Measurements from ENCODE around the gene CTNNA2.

The CTNNA2 gene

DNA sequence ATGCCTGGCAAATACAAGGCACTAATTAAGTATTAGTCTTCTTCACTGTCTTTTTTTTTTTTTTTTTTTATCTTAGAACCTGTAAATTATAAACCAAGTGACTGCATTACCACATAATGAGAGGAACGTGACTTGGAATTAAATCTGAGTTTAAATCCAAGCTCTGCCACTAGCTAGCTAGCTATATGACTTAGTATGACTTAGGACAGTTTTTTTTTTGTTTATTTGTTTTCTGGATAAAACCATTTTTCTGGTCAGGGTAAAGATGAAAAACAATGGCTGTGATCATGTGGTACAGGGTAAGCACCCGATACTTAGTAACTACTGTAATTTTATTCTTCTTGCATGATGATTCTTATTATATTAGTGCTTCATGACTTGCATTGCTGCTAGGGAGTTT, 983.5 kb downstream of the CTNNA2 start:
- POLR2A ChIA-PET: no interaction called here
- TF ChIP-seq, protein P1, sequence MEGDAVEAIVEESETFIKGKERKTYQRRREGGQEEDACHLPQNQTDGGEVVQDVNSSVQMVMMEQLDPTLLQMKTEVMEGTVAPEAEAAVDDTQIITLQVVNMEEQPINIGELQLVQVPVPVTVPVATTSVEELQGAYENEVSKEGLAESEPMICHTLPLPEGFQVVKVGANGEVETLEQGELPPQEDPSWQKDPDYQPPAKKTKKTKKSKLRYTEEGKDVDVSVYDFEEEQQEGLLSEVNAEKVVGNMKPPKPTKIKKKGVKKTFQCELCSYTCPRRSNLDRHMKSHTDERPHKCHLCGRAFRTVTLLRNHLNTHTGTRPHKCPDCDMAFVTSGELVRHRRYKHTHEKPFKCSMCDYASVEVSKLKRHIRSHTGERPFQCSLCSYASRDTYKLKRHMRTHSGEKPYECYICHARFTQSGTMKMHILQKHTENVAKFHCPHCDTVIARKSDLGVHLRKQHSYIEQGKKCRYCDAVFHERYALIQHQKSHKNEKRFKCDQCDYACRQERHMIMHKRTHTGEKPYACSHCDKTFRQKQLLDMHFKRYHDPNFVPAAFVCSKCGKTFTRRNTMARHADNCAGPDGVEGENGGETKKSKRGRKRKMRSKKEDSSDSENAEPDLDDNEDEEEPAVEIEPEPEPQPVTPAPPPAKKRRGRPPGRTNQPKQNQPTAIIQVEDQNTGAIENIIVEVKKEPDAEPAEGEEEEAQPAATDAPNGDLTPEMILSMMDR (IDR thresholded peaks at IDR 0.05; ENCODE audit: control extremely low read depth, extremely low read depth, low read depth, missing control alignments): no peak
- CTCF ChIA-PET: interaction anchor here (0.7 to 2.0 kb wide), 2 partner anchors 10 to 14 kb away, joined by 3 to 5 read pairs; no protein-coding TSS in a partner anchor
- DNase-seq (ENCODE audit: extremely low spot score): no peak

DNA sequence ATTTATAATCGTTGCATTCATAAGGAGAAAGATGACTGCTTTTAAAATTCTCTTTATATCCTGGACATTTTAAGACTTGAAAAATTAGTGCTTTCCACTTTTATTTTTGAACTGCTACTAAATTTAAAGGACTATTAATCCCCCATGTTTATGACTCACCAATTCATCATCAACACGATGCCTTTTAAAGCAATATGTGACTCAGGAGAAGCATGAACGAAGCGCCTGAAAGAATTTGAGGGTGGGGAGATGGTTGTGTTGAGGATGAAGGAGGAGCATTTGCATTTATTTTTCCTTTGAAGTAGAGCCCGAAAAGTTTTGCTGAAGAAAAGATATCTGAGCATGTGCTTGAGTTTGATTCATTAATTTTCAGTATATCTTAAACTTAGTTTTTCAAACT, 983.9 kb downstream of the CTNNA2 start:
- CTCF ChIA-PET: interaction anchor here (2.0 kb wide), 1 partner anchor 10 kb away, joined by 5 read pairs; no protein-coding TSS in a partner anchor
- DNase-seq (ENCODE audit: extremely low spot score): no peak
- POLR2A ChIA-PET: no interaction called here
- TF ChIP-seq, protein P1 (IDR thresholded peaks at IDR 0.05; ENCODE audit: control extremely low read depth, extremely low read depth, low read depth, missing control alignments): no peak

DNA sequence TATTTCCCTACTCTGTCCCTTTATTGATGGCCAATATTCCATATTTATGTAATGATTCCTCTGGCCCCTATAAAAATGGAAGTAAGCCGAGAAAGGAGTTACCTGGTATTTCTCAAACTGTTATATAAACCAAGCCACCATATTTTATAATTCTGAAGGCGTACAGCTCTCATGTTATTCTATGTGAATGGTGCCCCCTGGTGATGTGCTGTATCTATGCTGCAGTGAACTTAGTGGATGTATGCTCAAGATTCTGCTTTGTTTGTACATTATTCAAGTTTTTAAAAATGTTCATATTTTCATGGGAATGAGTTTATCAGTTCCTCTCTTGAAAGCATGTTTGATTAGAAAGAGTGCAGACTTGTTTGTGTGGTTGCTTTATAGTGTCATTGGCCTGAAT, 986.2 kb downstream of the CTNNA2 start:
- TF ChIP-seq, protein P1 (IDR thresholded peaks at IDR 0.05; ENCODE audit: control extremely low read depth, extremely low read depth, low read depth, missing control alignments): peak; percentile 42
- CTCF ChIA-PET: interaction anchor here (1.0 to 2.7 kb wide), 5 partner anchors 11 to 174 kb away, joined by 3 to 7 read pairs (median 3); no protein-coding TSS in a partner anchor
- no peak for DNase-seq (ENCODE audit: extremely low spot score)
- POLR2A ChIA-PET: no interaction called here

DNA sequence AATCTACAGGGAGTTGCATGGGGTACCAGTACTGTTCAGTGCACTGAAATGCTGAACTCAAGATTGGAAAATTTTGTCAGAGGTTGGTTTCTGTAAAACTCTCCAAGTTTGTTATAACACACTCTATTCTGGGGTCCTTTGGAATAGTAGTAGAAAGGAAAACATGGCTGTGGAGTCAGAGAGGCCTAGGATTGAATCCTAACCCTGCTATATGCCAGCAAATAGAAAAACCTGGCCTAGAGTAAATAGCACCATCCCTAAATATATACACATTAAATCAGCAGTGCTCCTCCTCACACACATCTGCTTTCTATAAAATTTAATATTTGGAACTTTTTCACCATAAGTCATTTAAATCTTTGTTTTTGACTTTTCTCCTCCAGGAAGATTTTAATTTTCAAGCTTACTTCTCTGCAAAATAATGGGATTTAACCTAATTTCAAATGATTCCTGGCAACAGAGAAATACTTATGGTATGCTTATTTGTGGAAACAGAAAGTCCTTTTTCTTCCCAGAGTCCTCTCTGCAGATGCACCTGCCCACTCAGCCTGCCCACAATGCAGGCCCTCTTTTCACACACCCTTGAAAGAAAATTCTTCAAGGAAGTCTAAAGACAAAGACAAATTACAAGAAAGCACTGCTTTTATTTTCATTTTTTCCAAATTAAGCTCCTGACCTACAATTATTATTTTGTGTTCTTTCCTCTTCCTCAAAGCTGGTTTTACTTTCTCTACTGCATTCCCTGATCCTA, 989.2 kb downstream of the CTNNA2 start:
- ChIA-PET CTCF (interaction anchor here (1.2 to 1.9 kb wide), 3 partner anchors 9 to 26 kb away, joined by 3 to 7 read pairs (median 4); no protein-coding TSS in a partner anchor), POLR2A (no interaction called here)
- TF ChIP-seq, protein P1 (IDR thresholded peaks at IDR 0.05; ENCODE audit: control extremely low read depth, extremely low read depth, low read depth, missing control alignments): no peak
- DNase-seq (ENCODE audit: extremely low spot score): no peak

DNA sequence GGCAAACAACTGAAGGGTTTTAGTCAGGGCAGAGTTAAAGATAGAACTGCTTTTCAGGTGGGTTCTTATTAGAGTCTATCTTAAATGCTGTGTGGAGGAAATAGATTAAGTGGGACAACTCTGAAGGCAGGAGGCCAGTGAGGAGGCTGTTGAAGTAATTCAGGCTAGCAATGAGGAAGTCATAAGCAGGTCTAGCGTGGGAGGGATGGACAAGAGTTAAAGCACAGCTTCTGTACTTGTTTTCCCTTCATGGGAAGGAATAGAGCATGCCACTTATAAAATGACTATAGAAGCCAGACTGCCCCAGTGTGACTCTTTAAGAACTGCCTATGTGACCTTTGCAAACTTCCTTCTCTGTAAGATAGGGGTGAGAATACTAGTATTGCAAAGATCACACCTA, 993.7 kb downstream of the CTNNA2 start:
- TF ChIP-seq, protein P1 (IDR thresholded peaks at IDR 0.05; ENCODE audit: control extremely low read depth, extremely low read depth, low read depth, missing control alignments): no peak
- CTCF ChIA-PET: no interaction called here
- POLR2A ChIA-PET: no interaction called here
- DNase-seq (ENCODE audit: extremely low spot score): no peak

DNA sequence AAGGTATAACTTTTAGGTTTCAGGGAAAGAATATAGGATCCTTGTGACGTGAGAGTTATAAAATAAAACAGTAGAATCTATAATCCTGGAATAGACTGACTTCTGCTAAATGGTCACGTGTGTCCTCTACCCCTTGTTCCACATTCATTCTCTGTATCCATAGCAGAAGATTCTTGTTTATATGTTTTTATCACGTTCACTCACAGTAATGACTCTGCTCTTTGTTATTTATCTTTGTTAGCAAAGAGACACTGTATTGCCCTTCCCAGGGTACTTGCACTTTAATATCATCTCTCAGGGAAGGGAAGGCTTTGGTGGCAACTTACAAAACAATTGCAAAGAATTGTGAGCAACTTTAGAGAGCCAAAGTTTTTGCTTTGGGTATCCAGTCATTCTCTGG, 997.9 kb downstream of the CTNNA2 start:
- TF ChIP-seq, protein P1 (IDR thresholded peaks at IDR 0.05; ENCODE audit: control extremely low read depth, extremely low read depth, low read depth, missing control alignments): no peak
- no peak for DNase-seq (ENCODE audit: extremely low spot score)
- POLR2A ChIA-PET: no interaction called here
- CTCF ChIA-PET: no interaction called here
